H1 (cell line): ENCODE results near the gene ZNFX1. TPM values are rescaled to one million over a fixed set of nuclear protein-coding genes. Genes with fewer than 3 reads are reported as not detected.

Experiments used
- CTCF ChIA-PET: fragments of 300-600 bp; sonication (Branson Sonifier 250); formaldehyde crosslinking; loops from one replicate; lab custom pipeline; 2021; ENCODE audit not compliant: partially characterized antibody; lab: Charles Lee
- POLR2A ChIA-PET: fragments of 300-600 bp; sonication (Branson Sonifier 250); formaldehyde crosslinking; loops from one replicate; lab custom pipeline; 2021; ENCODE audit warnings: inconsistent platforms; ENCODE audit not compliant: partially characterized antibody; lab: Charles Lee
- DNase-seq, 2 experiments: peaks; one replicate each; pipeline versions ENCODE4 v3.0.0 to v3.0.0-alpha.2; 2010 to 2022; ENCODE audit warnings: low spot score in 2 of 2, low read depth in 1 of 2, mixed read lengths in 1 of 2
- FAIRE-seq: peaks from 2 replicates; lab custom pipeline; 2011; peaks lifted over from hg19 to GRCh38; lab: Jason Lieb, UNC
- H2AFZ ChIP-seq: 2 replicates; pipeline ENCODE4 v1.8.1; 2012; ENCODE audit warnings: low read length, inconsistent platforms
- H2AK5ac ChIP-seq: 2 replicates; pipeline ENCODE4 v1.6.1; 2013; ENCODE audit warnings: low read depth, low read length
- H2BK120ac ChIP-seq: replicated peaks from 2 replicates; pipeline ENCODE3; 2013; ENCODE audit warnings: low read depth, low read length, inconsistent platforms
- H2BK12ac ChIP-seq: 2 replicates; pipeline ENCODE4 v1.6.1; 2013; ENCODE audit warnings: low read depth, low read length
- H2BK15ac ChIP-seq: 2 replicates; pipeline ENCODE4 v1.6.1; 2013; ENCODE audit warnings: low read length
- H2BK20ac ChIP-seq: 2 replicates; pipeline ENCODE4 v1.6.1; 2013; ENCODE audit warnings: low read length
- H2BK5ac ChIP-seq: 2 replicates; pipeline ENCODE4 v1.6.1; 2013; ENCODE audit warnings: low read depth, low read length
- H3K14ac ChIP-seq: 2 replicates; pipeline ENCODE4 v1.6.1; 2013; ENCODE audit warnings: inconsistent platforms; ENCODE audit not compliant: insufficient read length
- H3K18ac ChIP-seq: 2 replicates; pipeline ENCODE4 v1.6.1; 2013; ENCODE audit warnings: low read length; ENCODE audit errors: extremely low read depth
- H3K23ac ChIP-seq: 2 replicates; pipeline ENCODE4 v1.6.1; 2013; ENCODE audit warnings: inconsistent platforms; ENCODE audit not compliant: insufficient read length
- H3K23me2 ChIP-seq: 2 replicates; pipeline ENCODE4 v1.6.1; 2013; ENCODE audit warnings: low read depth, low read length
- H3K27ac ChIP-seq: 2 replicates; pipeline ENCODE4 v1.6.1; 2011; ENCODE audit warnings: low read depth, low read length, inconsistent platforms
- H3K27me3 ChIP-seq, 4 experiments: replicated peaks in 1 of 4; 1 replicate in 1 of 4; 2 replicates in 3 of 4; pipeline versions ENCODE4 v1.6.1 to v1.8.1; 2011 to 2013; ENCODE audit warnings: low read length in 3 of 4, mild to moderate bottlenecking in 3 of 4, inconsistent platforms in 2 of 4, mixed read lengths in 2 of 4, moderate library complexity in 1 of 4; ENCODE audit not compliant: control insufficient read depth in 3 of 4, insufficient read depth in 3 of 4; ENCODE audit errors: extremely low read depth in 1 of 4
- H3K36me3 ChIP-seq, 4 experiments: 2 replicates each; pipeline versions ENCODE4 v1.6.1 to v1.8.1; 2011 to 2013; ENCODE audit warnings: mild to moderate bottlenecking in 4 of 4, low read length in 3 of 4, moderate library complexity in 2 of 4, control low read depth in 1 of 4, inconsistent platforms in 1 of 4; ENCODE audit not compliant: insufficient read depth in 4 of 4, control insufficient read depth in 2 of 4
- H3K4ac ChIP-seq: replicated peaks from 2 replicates; pipeline ENCODE3; 2013; ENCODE audit warnings: low read length, low read depth, mixed read lengths, inconsistent platforms; ENCODE audit not compliant: insufficient read length
- H3K4me1 ChIP-seq, 4 experiments: replicated peaks in 1 of 4; 1 replicate in 1 of 4; 2 replicates in 3 of 4; pipeline versions ENCODE4 v1.6.1 to v1.8.1; 2011 to 2013; ENCODE audit warnings: low read length in 3 of 4, inconsistent platforms in 2 of 4, mixed read lengths in 1 of 4; ENCODE audit not compliant: insufficient read depth in 4 of 4, control insufficient read depth in 3 of 4
- H3K4me2 ChIP-seq, 2 experiments: 2 replicates each; pipeline versions ENCODE4 v1.6.1 to v1.8.1; 2011 to 2013; ENCODE audit warnings: low read depth in 2 of 2, low read length in 2 of 2, control low read depth in 1 of 2, inconsistent platforms in 1 of 2, mild to moderate bottlenecking in 1 of 2; ENCODE audit not compliant: insufficient read depth in 1 of 2
- H3K4me3 ChIP-seq, 4 experiments: fragments of 200-600, 300-600 bp in 1 of 4; sonication (generic), shearing (Covaris generic), sonication (Bioruptor Twin) in 1 of 4; 2 replicates each; pipeline versions ENCODE4 v1.5.1 to v1.8.1; 2011 to 2016; ENCODE audit warnings: low read length in 4 of 4, low read depth in 3 of 4, control low read depth in 2 of 4, inconsistent platforms in 2 of 4, mild to moderate bottlenecking in 2 of 4, mixed read lengths in 1 of 4, moderate library complexity in 1 of 4; ENCODE audit not compliant: insufficient read depth in 2 of 4; ENCODE audit errors: extremely low read depth in 1 of 4
- H3K56ac ChIP-seq: replicated peaks from 2 replicates; pipeline ENCODE3; 2013; ENCODE audit warnings: low read depth, mild to moderate bottlenecking, mixed read lengths, low read length, inconsistent platforms; ENCODE audit not compliant: insufficient read length
- H3K79me1 ChIP-seq: 2 replicates; pipeline ENCODE4 v1.6.1; 2013; ENCODE audit warnings: low read depth, low read length, control low read depth
- H3K79me2 ChIP-seq, 2 experiments: 2 replicates each; pipeline versions ENCODE4 v1.6.1 to v1.8.1; 2012 to 2013; ENCODE audit warnings: low read length in 2 of 2, mild to moderate bottlenecking in 2 of 2, inconsistent platforms in 1 of 2; ENCODE audit not compliant: insufficient read depth in 2 of 2, control insufficient read depth in 1 of 2
- H3K9ac ChIP-seq, 4 experiments: replicated peaks in 1 of 4; 1 replicate in 1 of 4; 2 replicates in 3 of 4; pipeline versions ENCODE4 v1.6.1 to v1.8.1; 2011 to 2013; ENCODE audit warnings: low read depth in 3 of 4, low read length in 3 of 4, control low read depth in 2 of 4, mild to moderate bottlenecking in 2 of 4, moderate library complexity in 2 of 4, inconsistent platforms in 1 of 4; ENCODE audit errors: extremely low read depth in 1 of 4
- H3K9me3 ChIP-seq, 2 experiments: 2 replicates each; pipeline versions ENCODE4 v1.6.1 to v1.8.1; 2012 to 2013; ENCODE audit warnings: mild to moderate bottlenecking in 2 of 2, moderate library complexity in 2 of 2, control low read depth in 1 of 2, inconsistent platforms in 1 of 2, low read depth in 1 of 2, low read length in 1 of 2, mixed read lengths in 1 of 2; ENCODE audit not compliant: insufficient read depth in 2 of 2
- H4K20me1 ChIP-seq, 2 experiments: replicated peaks in 1 of 2; 2 replicates each; pipeline versions ENCODE3 to v1.8.1; 2011 to 2013; ENCODE audit warnings: inconsistent platforms in 2 of 2, low read length in 2 of 2, mild to moderate bottlenecking in 1 of 2; ENCODE audit not compliant: insufficient read depth in 2 of 2, control insufficient read depth in 1 of 2
- H4K5ac ChIP-seq: 2 replicates; pipeline ENCODE4 v1.6.1; 2013; ENCODE audit warnings: low read length, low read depth, mixed read lengths, inconsistent platforms; ENCODE audit not compliant: insufficient read length
- H4K8ac ChIP-seq: 2 replicates; pipeline ENCODE4 v1.8.0; 2013; ENCODE audit warnings: mild to moderate bottlenecking, moderate library complexity, low read length, inconsistent platforms; ENCODE audit not compliant: insufficient read depth; ENCODE audit errors: extremely low read depth
- H4K91ac ChIP-seq: replicated peaks from 2 replicates; pipeline ENCODE3; 2013; ENCODE audit warnings: low read length, mixed read lengths, inconsistent platforms; ENCODE audit not compliant: insufficient read length
- KDM1A ChIP-seq: fragments of 200-600, 300-600 bp; sonication (generic); IDR thresholded peaks from 2 replicates; pipeline ENCODE4 v1.7.1; 2016; ENCODE audit warnings: mild to moderate bottlenecking, low read length, borderline replicate concordance
- POLR2A ChIP-seq, 2 experiments: IDR thresholded peaks; 1 replicate in 1 of 2; 2 replicates in 1 of 2; pipeline ENCODE4 v1.6.1; 2011; ENCODE audit warnings: low read depth in 2 of 2, low read length in 2 of 2, mild to moderate bottlenecking in 2 of 2; ENCODE audit errors: control extremely low read depth in 1 of 2
- POLR2AphosphoS5 ChIP-seq: IDR thresholded peaks from 2 replicates; pipeline ENCODE4 v1.6.1; 2011; ENCODE audit warnings: low read depth, low read length
- SIRT6 ChIP-seq: IDR thresholded peaks from one replicate; pipeline ENCODE4 v1.7.1; 2012; ENCODE audit warnings: low read length, inconsistent platforms
- whole genome bisulfite sequencing, 2 experiments: shearing (Covaris generic) in 1 of 2; methylation state at CpG; one replicate each; pipeline versions ENCODE4 v1.1.6 to v1.1.7; 2013 to 2015; ENCODE audit warnings: low lambda C conversion rate in 2 of 2, mixed read lengths in 2 of 2, inconsistent platforms in 1 of 2, low coverage in 1 of 2, missing lambda C conversion rate in 1 of 2; ENCODE audit not compliant: insufficient replicate concordance in 2 of 2, insufficient coverage in 1 of 2, insufficient read length in 1 of 2; ENCODE audit errors: extremely low coverage in 1 of 2, missing lambda C conversion rate in 1 of 2; 5-methylcytosine and 5-hydroxymethylcytosine counted together
- polyA plus RNA-seq, 7 experiments: library from polyadenylated mRNA; depleted of rRNA in 3 of 7; stranded (reverse) in 5 of 7; unstranded in 2 of 7; fragments of >200 nt in 5 of 7; fragments of 200-250 nt in 2 of 7; gene quantifications; 1 replicate in 5 of 7; 2 replicates in 1 of 7; 4 replicates in 1 of 7; pipeline versions ENCODE4 v1.2.1 to v1.2.3, GENCODE V29; 2011 to 2013; ENCODE audit warnings: missing spikeins in 2 of 7, mixed read lengths in 2 of 7
- total RNA-seq: library from RNA; stranded (reverse); fragmentation: NEBNext Ultra II Directional; extraction: Animal tissue kit (Norgen Biotek cat#: 25700); gene quantifications from 2 replicates; pipeline ENCODE4 v1.2.1, GENCODE V29; 2021

Gene ZNFX1
- total and polyA plus RNA-seq, 2 of the 8 experiments (the other 6 are each of a cell fraction or from before 2014, with no cell fraction given), result 3.1 to 11.3 TPM

DNA sequence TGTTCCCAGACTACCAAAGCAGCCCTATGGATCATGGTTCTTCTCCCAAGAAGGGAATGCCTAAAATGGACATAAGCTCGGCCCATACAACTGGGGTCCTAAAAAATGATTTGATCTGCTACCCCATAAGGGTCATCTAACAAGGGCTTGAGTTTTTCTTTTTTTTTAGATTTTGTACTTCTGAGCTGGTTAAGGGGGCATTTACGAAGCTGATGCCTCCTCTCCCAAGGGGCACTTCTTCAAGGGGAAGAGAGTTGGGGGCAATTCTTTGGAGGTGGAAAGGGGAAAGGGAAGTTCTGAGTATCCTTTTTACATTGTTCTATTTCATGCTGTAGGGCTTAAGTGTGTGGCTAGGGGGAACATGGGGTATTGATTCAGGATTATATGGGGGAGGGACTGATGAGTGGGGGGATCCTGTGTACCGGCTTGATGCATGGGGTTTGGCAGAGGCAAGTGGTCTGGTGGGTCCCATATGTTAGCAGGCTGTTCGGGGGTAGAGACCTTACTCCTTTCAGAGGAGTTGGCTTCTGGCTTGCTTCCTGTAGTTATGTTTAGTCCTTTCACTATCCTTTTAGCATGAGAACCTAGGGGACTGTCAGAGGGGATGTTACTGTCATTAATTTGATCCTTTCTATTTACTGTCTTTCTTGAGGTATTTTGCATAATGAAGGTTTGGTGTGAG is 8.1 kb upstream of the ZNFX1 start:
- ChIA-PET POLR2A (interaction anchor here (0.7 to 18.5 kb wide), 12 partner anchors 6 to 412 kb away, joined by 3 to 1132 read pairs (median 7); partner anchors contain the start of gene ZNFX1), CTCF (interaction anchor here (0.6 to 1.3 kb wide), 3 partner anchors 34 to 44 kb away, joined by 3 read pairs; no protein-coding TSS in a partner anchor)
- H4K91ac ChIP-seq, result no peak overlapping the region
- H3K9ac ChIP-seq, result peak overlapping the region in 3 of 4 experiments; percentile 22 to 45 (median 40); a peak in 4 of 7 replicates
- H2BK20ac ChIP-seq, result no peak overlapping the region
- H3K9me3 ChIP-seq, result no peaks in the 10 kb centered on the region
- H3K79me1 ChIP-seq, result no peaks in the 10 kb centered on the region; the same call in 1 of the 2 replicates
- H2BK15ac ChIP-seq, result no peak overlapping the region
- no peak overlapping the region for H2BK120ac ChIP-seq
- H2BK12ac ChIP-seq, result no peak overlapping the region
- 85% methylated on average over 4 of the region's 4 CpGs; no CpG with 5 or more reads in 1 of the 2 experiments for WGBS, 2 experiments
- H3K4ac ChIP-seq, result no peak overlapping the region
- no peak overlapping the region for H3K14ac ChIP-seq
- H4K20me1 ChIP-seq, result peaks cover 49 to 60% of the 10 kb centered on the region in 2 experiments
- H3K56ac ChIP-seq, result no peak overlapping the region
- no peak overlapping the region for H3K23ac ChIP-seq
- no peak overlapping the region for H4K8ac ChIP-seq
- H3K23me2 ChIP-seq, result peaks cover 26% of the 10 kb centered on the region
- peaks cover 2 to 16% (median 13%) of the 10 kb centered on the region in 4 experiments; a peak in 6 of 7 replicates for H3K4me1 ChIP-seq
- H2BK5ac ChIP-seq, result no peak overlapping the region
- H3K27me3 ChIP-seq, result no peaks in the 10 kb centered on the region
- DNase-seq, result no peak
- no peak overlapping the region for H3K18ac ChIP-seq
- H2AFZ ChIP-seq, result no peak overlapping the region
- H3K4me2 ChIP-seq, result peak overlapping the region; percentile 58 to 97
- H3K4me3 ChIP-seq, result peak overlapping the region; percentile 4 to 89 (median 18); a peak in 5 of 8 replicates
- H3K27ac ChIP-seq, result no peak overlapping the region; the same call in 1 of the 2 replicates
- peaks cover 38 to 72% of the 10 kb centered on the region in 2 experiments for H3K79me2 ChIP-seq
- no peak overlapping the region for H2AK5ac ChIP-seq
- H3K36me3 ChIP-seq, result peaks cover 73 to 99% (median 89%) of the 10 kb centered on the region in 4 experiments
- H4K5ac ChIP-seq, result no peak overlapping the region
- FAIRE-seq, result no peak
- TF ChIP-seq POLR2A (IDR thresholded peaks at IDR 0.05; ENCODE audit: control extremely low read depth in 1 of 2, low read depth in 2 of 2, low read length in 2 of 2) (peak; percentile 55 to 73; a peak in 2 of 3 replicates), SIRT6 (peak; percentile 71), POLR2AphosphoS5 (peak; percentile 78), KDM1A (no peak)
